ENCODE data around the gene HBA2. TPM values are rescaled to one million over a fixed set of nuclear protein-coding genes. Genes with fewer than 3 reads are reported as not detected.
"Not testable (repeated sequence)": the region's sequence is repeated elsewhere in the genome, so short reads cannot be mapped to it uniquely, and the experiment has no call there.

Gene HBA2
- total RNA-seq, 4 donors from 2014 or later = 91.3 to 2,323 (median 185) TPM

DNA sequence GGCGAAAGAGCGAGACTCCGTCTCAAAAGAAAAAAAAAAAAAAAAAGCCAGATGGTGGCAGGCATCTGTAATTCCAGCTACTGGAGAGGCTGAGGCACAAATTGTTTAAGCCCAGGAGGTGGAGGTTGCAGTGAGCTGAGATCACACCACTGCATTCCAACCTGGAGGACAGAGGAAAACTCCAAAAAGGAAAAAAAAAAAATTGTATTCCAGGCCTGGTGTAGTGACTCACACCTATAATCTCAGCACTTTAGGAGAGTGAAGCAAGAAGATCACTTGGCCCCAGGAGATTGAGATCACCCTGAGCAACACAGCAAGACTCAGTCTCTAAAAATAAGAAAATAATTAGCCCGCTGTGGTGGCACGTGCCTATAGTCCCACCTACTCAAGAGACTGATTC, 27.7 kb downstream of the HBA2 start:
- no peak for DNase-seq (ENCODE audit: low spot score)
- no peak for ATAC-seq (ENCODE audit: low FRiP score)
- TF ChIP-seq, protein P1, sequence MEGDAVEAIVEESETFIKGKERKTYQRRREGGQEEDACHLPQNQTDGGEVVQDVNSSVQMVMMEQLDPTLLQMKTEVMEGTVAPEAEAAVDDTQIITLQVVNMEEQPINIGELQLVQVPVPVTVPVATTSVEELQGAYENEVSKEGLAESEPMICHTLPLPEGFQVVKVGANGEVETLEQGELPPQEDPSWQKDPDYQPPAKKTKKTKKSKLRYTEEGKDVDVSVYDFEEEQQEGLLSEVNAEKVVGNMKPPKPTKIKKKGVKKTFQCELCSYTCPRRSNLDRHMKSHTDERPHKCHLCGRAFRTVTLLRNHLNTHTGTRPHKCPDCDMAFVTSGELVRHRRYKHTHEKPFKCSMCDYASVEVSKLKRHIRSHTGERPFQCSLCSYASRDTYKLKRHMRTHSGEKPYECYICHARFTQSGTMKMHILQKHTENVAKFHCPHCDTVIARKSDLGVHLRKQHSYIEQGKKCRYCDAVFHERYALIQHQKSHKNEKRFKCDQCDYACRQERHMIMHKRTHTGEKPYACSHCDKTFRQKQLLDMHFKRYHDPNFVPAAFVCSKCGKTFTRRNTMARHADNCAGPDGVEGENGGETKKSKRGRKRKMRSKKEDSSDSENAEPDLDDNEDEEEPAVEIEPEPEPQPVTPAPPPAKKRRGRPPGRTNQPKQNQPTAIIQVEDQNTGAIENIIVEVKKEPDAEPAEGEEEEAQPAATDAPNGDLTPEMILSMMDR (IDR thresholded peaks at IDR 0.05) = no peak

DNA sequence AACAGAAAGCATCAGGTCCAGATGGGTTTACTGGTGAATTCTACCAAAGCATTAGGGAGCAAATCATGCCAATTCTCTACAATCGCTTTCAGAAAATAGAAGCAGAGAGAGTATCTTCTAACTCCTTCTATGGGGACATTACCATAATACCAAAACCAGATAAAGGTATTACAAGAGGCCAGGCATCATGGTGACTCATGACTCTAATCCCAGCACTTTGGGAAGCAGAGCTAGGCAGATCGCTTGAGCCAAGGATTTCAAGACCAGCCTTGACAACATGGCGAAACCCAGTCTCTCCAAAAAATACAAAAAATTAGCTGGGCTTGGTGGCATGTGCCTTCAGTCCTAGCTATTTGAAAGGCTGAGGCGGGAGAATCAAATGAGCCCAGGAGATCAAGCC, 30.6 kb downstream of the HBA2 start:
- DNase-seq (ENCODE audit: low spot score) (no peak), ATAC-seq (ENCODE audit: low FRiP score) (no peak)
- TF ChIP-seq, protein P1 (IDR thresholded peaks at IDR 0.05) = no peak

DNA sequence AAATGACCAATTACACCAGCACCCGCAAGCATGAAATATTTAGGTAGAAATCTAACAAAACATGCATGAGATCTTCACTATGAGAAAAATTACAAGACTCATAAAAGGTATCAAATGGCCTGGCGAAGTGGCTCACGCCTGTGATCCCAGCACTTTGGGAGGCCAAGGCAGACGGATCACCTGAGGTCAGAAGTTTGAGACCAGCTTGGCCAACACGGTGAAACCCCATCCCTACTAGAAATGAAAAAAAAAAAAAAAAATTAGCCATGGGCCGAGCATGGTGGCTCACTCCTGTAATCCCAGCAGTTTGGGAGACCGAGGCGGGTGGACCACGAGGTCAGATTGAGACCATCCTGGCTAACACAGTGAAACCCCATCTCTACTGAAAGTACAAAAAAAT, 31.4 kb downstream of the HBA2 start:
- DNase-seq (ENCODE audit: low spot score); ATAC-seq (ENCODE audit: low FRiP score): not testable (repeated sequence)

DNA sequence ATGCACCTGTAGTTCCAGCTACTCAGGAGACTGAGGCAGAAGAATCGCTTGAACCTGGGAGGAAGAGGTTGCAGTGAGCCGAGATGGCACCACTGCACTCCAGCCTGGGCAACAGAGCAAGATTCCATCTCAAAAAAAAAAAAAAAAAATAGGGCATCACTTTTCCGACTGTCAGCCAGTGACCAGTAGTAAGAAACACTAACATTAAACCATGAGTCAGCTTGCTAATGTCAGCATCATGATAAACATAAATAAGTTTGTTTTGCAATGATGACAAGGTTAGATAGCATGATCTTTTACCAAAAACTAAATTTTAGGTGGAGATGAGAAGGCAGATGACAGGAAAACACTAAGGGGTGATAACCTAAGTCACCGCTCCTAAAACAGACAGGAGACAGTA, 36.7 kb downstream of the HBA2 start:
- not testable (repeated sequence) for DNase-seq (ENCODE audit: low spot score); ATAC-seq (ENCODE audit: low FRiP score)

DNA sequence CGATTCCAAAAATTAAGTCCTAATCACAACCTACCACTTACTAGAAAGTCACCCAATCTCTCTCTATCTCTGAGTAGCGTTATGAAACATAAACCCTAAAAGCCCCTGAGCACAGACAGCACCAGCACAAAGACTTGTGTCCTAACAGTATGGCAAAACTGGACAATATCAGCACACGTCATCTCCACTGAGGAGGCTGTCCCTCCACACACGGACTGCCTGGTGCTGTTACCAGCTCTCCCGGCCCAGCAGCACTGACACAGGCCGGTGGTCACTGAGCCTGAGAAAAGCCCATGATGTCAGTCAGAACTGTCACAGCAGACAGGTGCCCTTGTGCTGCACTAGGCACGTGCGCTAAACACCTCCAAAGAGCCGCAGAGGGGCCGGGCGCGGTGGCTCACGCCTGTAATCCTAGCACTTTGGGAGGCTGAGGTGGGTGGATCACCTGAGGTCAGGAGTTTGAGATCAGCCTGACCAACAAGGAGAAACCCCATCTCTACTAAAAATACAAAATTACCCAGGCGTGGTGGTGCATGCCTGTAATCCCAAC, 39.0 kb downstream of the HBA2 start:
- not testable (repeated sequence) for ATAC-seq (ENCODE audit: low FRiP score); DNase-seq (ENCODE audit: low spot score)

DNA sequence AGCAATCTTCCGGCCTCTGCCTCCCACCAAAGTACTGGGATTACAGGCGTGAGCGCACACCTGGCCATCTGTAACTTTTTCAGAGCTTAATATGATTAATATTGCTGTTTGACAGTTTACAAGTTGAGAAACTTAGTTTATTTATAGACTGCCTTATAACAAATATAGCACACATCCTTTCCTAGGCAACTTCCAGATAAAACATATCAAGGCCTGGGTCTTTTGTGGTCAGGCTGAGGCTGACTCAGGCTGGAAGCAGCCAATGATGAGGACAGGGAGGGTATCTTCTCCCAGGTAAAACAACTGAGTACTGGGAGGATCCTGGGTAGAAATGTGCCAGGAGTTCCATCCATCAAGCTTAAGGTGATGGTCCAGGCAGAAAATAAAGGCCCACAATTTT, 40.3 kb downstream of the HBA2 start:
- TF ChIP-seq, protein P1 (IDR thresholded peaks at IDR 0.05) = no peak
- DNase-seq (ENCODE audit: low spot score) (no peak), ATAC-seq (ENCODE audit: low FRiP score) (no peak)

DNA sequence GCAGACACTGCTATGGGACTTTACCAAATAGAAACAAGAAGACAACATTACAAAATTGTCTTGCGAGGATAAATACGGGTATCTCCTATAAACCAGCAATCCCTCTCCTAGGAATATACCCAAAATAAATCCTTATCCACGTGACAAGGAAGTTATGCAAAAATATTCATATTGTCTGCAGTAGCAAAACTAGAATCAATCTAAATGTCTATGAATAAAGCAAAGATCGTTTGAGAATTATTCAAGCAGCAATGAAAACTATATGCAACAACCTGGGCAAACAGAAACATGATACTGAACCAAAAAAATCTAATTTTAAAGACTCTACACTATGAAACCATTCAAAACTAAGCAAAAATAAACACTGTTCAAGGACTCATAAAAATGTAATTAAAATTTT, 47.3 kb downstream of the HBA2 start:
- DNase-seq (ENCODE audit: low spot score) (no peak), ATAC-seq (ENCODE audit: low FRiP score) (no peak)
- TF ChIP-seq, protein P1 (IDR thresholded peaks at IDR 0.05) = no peak

Small RNA genes lying within 50 kb of the gene (small RNA-seq; reads per million reads assigned to genes)
- not detected for gene RF00019

Other genes with a start within 250 kb of the HBA2 start
- 1 to 10 TPM; 3.4 to 6.3 (median 4.1) TPM for gene POLR3K, start 119.3 kb upstream of the HBA2 start, total RNA-seq
- 10 to 100 TPM; 14.1 to 20.3 (median 17.6) TPM for gene SNRNP25, start 119.0 kb upstream of the HBA2 start, total RNA-seq
- gene RHBDF1, start 100.2 kb upstream of the HBA2 start, total RNA-seq = 10 to 100 TPM; 17.7 to 66.8 (median 18.8) TPM
- 100 to 1,000 TPM in 1 of 4 donors, 10 to 100 TPM in 3; 49.1 to 107 (median 87.2) TPM for gene MPG, start 94.7 kb upstream of the HBA2 start, total RNA-seq
- gene NPRL3, start 34.2 kb upstream of the HBA2 start, total RNA-seq = 10 to 100 TPM; 14.5 to 25.5 (median 20.2) TPM
- not detected for gene HBZ, start 20.2 kb upstream of the HBA2 start, total RNA-seq
- gene HBM, start 6.9 kb upstream of the HBA2 start, total RNA-seq = not detected
- 100 to 1,000 TPM in 2 of 4 donors, 10 to 100 TPM in 2; 56.8 to 998 (median 122) TPM for gene HBA1, start 3.8 kb downstream of the HBA2 start, total RNA-seq
- 1 to 10 TPM in 1 of 4 donors, not detected in 3; 3.0 TPM for gene HBQ1, start 7.6 kb downstream of the HBA2 start, total RNA-seq
- 100 to 1,000 TPM in 1 of 4 donors, 10 to 100 TPM in 3; 52.7 to 115 (median 76.8) TPM for gene LUC7L, start 56.6 kb downstream of the HBA2 start, total RNA-seq
- gene FAM234A, start 61.9 kb downstream of the HBA2 start, total RNA-seq = 100 to 1,000 TPM in 1 of 4 donors, 10 to 100 TPM in 3; 48.5 to 119 (median 69.3) TPM
- gene RGS11, start 103.1 kb downstream of the HBA2 start, total RNA-seq = 10 to 100 TPM in 2 of 4 donors, 1 to 10 TPM in 2; 5.0 to 23.5 (median 13.8) TPM
- 10 to 100 TPM in 1 of 4 donors, 1 to 10 TPM in 2, not detected in 1; 2.3 to 12.2 (median 5.9) TPM for gene ARHGDIG, start 107.7 kb downstream of the HBA2 start, total RNA-seq
- gene PDIA2, start 110.3 kb downstream of the HBA2 start, total RNA-seq = 1 to 10 TPM in 3 of 4 donors, not detected in 1; 1.5 to 5.3 (median 2.7) TPM
- 10 to 100 TPM; 17.0 to 36.6 (median 20.9) TPM for gene AXIN1, start 179.8 kb downstream of the HBA2 start, total RNA-seq
- gene MRPL28, start 197.7 kb downstream of the HBA2 start, total RNA-seq = 10 to 100 TPM; 53.3 to 58.2 (median 53.9) TPM
- gene PGAP6, start 209.1 kb downstream of the HBA2 start, total RNA-seq = 10 to 100 TPM; 27.3 to 41.1 (median 39.0) TPM
- gene NME4, start 224.3 kb downstream of the HBA2 start, total RNA-seq = 100 to 1,000 TPM in 1 of 4 donors, 10 to 100 TPM in 3; 49.5 to 115 (median 79.3) TPM
- 10 to 100 TPM; 16.5 to 30.9 (median 21.4) TPM for gene DECR2, start 229.0 kb downstream of the HBA2 start, total RNA-seq

Data from omental fat pad (tissue), 4 donors.